ENCODE measurements around the gene GALNT3.

The GALNT3 gene

DNA sequence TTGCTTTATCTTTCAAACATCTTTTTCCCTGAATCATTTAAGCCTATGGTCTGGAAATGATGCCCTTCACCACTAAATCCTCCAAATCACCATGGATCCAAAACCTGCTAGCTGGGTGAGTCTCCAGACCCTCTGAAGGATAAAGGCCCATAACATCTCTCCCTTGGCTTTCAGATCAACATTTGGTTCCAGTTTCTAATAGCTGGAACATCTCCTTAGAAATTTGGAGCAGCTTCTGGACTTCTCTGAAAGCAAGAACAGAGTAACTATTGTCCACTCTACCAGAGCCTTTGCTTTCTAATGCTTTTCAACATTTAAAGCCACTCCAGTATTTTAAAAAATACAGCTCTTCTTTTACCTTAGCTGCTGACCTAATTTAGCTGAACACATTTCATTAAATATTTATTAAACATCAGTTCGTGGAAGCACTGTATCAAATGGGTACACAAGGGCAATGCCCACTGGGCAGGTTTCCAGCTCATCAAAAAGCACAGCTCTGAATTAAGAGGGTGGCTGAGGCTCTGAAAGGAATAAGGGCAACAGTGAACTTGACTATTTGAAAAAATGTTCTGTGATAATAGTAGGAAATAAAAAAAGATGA, 75.3 kb downstream of the GALNT3 start:
- no peak for DNase-seq

DNA sequence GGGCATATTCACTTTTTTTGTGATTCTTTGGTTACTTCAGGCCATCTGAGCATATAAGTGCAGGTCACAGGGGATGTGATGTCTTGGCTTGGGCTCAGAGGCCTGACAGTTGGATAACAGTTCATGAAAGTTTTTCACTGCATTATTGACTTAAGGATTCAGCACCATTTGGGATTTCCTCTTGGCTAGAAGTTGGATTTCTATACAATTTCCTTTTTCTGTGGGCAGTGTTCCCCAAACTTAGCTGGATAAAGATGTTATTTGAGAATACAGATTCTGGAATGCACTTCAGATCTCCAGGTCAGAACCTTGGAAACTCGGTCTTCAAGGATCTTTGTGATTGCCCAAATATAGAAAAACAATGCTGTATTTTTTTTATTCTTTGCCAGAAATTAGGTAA, 78.0 kb downstream of the GALNT3 start:
- no peak for DNase-seq

DNA sequence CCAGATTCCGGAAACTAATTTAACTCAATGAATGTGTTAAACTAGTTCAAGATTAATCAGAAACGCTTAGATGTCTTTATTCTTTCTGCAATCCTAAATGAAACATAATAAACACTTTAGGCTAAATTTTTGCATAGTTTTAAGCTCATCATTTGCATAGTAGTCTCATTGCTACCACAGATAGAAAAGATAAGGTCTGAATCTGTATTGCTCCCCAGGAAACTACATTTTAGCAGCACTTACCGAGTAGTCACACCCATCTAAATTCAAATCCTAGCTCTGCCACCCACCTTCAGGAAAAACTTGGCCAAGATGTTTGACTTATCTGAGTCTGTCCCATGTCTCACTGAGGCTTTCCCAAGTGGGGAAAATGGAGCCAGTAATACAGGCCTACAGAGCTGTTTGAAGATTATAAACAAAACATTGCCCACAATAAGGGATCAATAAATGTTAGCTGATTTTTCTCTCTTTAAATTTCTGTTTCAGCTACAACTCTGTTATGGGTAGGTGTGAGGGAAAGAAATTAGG, 87.0 kb downstream of the GALNT3 start:
- no peak for DNase-seq

DNA sequence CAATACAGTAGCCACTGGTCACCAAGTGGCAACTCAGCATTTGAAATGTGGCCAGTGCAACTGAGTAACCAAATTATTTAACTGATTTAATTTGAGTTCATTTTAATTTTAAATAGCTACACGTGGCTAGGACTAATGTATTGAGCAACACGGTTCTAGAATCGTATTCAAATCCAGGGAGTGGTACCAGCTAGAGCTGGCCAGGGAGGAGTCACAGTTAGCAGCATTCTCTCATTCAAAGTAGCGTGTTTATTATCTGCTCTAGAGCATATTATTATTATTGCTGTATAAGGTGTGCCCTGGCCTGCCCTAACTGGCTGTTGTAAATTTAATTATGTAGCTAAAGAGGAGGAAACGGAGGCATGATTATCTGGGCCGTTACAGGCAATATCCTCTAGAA, 92.9 kb downstream of the GALNT3 start:
- DNase-seq, result no peak

DNA sequence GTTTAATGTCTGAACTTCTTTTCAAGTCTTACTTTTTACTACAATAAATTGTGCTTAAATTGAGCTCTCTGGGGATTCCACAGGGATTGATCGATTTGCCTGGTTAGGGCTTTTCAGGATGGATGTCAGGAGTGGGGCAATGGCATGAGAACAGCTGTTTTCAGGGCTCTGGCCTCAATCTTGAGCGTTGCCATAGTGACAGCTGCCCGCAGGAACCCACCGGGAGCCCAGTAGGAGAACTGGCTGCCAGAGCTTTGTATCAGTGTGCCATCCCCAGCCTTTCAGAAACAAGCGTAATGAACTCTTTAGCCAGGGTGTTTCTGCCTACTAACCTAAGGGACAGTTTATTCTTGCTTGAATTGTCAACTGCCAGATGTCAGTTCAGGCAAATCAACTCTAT, 93.5 kb downstream of the GALNT3 start:
- no peak for DNase-seq

GRCh38 chr2:165699946-165700345, 94.1 kb downstream of the GALNT3 start:
- DNase-seq, result no peak

DNA sequence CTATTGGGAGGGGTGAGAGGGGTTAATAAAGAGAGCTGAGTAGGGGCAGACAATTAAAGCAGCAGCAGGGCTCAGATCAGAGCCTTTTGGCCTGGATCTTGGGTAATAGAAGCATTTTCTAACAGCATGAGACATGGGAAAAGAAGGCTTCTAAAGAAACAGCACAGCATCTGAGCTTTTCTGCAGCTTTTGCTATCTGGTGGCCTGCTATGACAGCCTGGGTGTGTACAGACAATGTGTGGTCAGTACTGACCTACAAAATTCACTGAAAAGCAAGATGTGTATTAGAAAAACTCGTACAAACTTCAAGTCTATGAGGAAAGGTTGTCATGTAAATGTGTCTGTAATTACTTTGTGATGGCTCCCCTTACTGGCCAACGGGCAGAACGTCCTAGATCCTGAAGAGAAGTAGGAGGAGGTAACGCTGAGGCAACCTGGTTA, 95.6 kb downstream of the GALNT3 start:
- DNase-seq, result peak; percentile 14

GRCh38 chr2:165697748-165698443, 96.2 kb downstream of the GALNT3 start:
- no peak for DNase-seq

Measured in activated CD4-positive, alpha-beta T cell treated with anti-CD3 and anti-CD28 coated beads, Interleukin-2, amount 50 U/mL, for 16 hours (primary cell).